ENCODE data around the gene C1orf21. TPM values are rescaled to one million over a fixed set of nuclear protein-coding genes. Genes with fewer than 3 reads are reported as not detected.

Gene C1orf21
- total RNA-seq, 4 donors from 2014 or later: 31.6 to 121 (median 38.0) TPM

GRCh38 chr1:184405094-184405800 is 18.4 kb downstream of the C1orf21 start:
- TF ChIP-seq CTCF (IDR thresholded peaks at IDR 0.05; ENCODE audit: low read depth): no peak

- TF ChIP-seq CTCF (IDR thresholded peaks at IDR 0.05; ENCODE audit: low read depth): no peak
Measured at GRCh38 chr1:184405801-184406142, 18.9 kb downstream of the C1orf21 start.

- no peak for TF ChIP-seq CTCF (IDR thresholded peaks at IDR 0.05; ENCODE audit: low read depth)
Measured at GRCh38 chr1:184406479-184406878, 19.6 kb downstream of the C1orf21 start.

- no peak for TF ChIP-seq CTCF (IDR thresholded peaks at IDR 0.05; ENCODE audit: low read depth)
Measured at GRCh38 chr1:184407816-184408510, 21.1 kb downstream of the C1orf21 start.

GRCh38 chr1:184408580-184408979 is 21.8 kb downstream of the C1orf21 start:
- no peak for TF ChIP-seq CTCF (IDR thresholded peaks at IDR 0.05; ENCODE audit: low read depth)

- no peak for TF ChIP-seq CTCF (IDR thresholded peaks at IDR 0.05; ENCODE audit: low read depth)
Measured at GRCh38 chr1:184409011-184409410, 22.2 kb downstream of the C1orf21 start.

- TF ChIP-seq CTCF (IDR thresholded peaks at IDR 0.05; ENCODE audit: low read depth): no peak
Measured at GRCh38 chr1:184412472-184412871, 25.6 kb downstream of the C1orf21 start.
